H9 (cell line): Measurements from ENCODE around the gene ABR. TPM values are rescaled to one million over a fixed set of nuclear protein-coding genes. Genes with fewer than 3 reads are reported as not detected.

Experiments
- DNase-seq: peaks from one replicate; pipeline ENCODE4 v3.0.0-alpha.2; 2017
- H2AFZ ChIP-seq: one replicate; pipeline ENCODE4 v1.6.1; 2013; ENCODE audit warnings: mild to moderate bottlenecking, low read length, control low read depth, moderate library complexity
- H2AK5ac ChIP-seq: 2 replicates; pipeline ENCODE4 v1.6.1; 2013; ENCODE audit warnings: low read length, control low read depth, mixed read lengths; ENCODE audit not compliant: insufficient read length
- H2BK120ac ChIP-seq: one replicate; pipeline ENCODE4 v1.6.1; 2013; ENCODE audit warnings: low read depth, mild to moderate bottlenecking, low read length, control low read depth, inconsistent platforms; ENCODE audit not compliant: poor library complexity, severe bottlenecking
- H2BK12ac ChIP-seq: 2 replicates; pipeline ENCODE4 v1.6.1; 2013; ENCODE audit warnings: low read length, control low read depth, mixed read lengths, low read depth; ENCODE audit not compliant: insufficient read length
- H2BK15ac ChIP-seq: 2 replicates; pipeline ENCODE4 v1.6.1; 2013; ENCODE audit warnings: low read depth, low read length, control low read depth
- H2BK20ac ChIP-seq: one replicate; pipeline ENCODE4 v1.6.1; 2013; ENCODE audit warnings: low read depth, mild to moderate bottlenecking, low read length, control low read depth, inconsistent platforms; ENCODE audit not compliant: poor library complexity, severe bottlenecking
- H2BK5ac ChIP-seq: 2 replicates; pipeline ENCODE4 v1.6.1; 2013; ENCODE audit warnings: low read length, control low read depth, mixed read lengths; ENCODE audit not compliant: insufficient read length
- H3K14ac ChIP-seq: 2 replicates; pipeline ENCODE4 v1.6.1; 2013; ENCODE audit warnings: low read length, control low read depth; ENCODE audit not compliant: insufficient read depth
- H3K18ac ChIP-seq: 2 replicates; pipeline ENCODE4 v1.6.1; 2013; ENCODE audit warnings: low read depth, mild to moderate bottlenecking, mixed read lengths, low read length, control low read depth; ENCODE audit not compliant: insufficient read length
- H3K23ac ChIP-seq: 2 replicates; pipeline ENCODE4 v1.6.1; 2013; ENCODE audit warnings: low read length, control low read depth, mixed read lengths, low read depth; ENCODE audit not compliant: insufficient read length
- H3K23me2 ChIP-seq: 2 replicates; pipeline ENCODE4 v1.6.1; 2013; ENCODE audit warnings: low read depth, mild to moderate bottlenecking, mixed read lengths, low read length, control low read depth; ENCODE audit not compliant: insufficient read length, poor library complexity, severe bottlenecking
- H3K27ac ChIP-seq: 2 replicates; pipeline ENCODE4 v1.5.1; 2013; ENCODE audit warnings: low read length, control low read depth, mixed read lengths, low read depth; ENCODE audit not compliant: insufficient read length
- H3K27me3 ChIP-seq: 2 replicates; pipeline ENCODE4 v1.6.1; 2013; ENCODE audit warnings: low read length, control low read depth, inconsistent platforms; ENCODE audit not compliant: insufficient read depth
- H3K4ac ChIP-seq: 2 replicates; pipeline ENCODE4 v1.6.1; 2013; ENCODE audit warnings: low read depth, mild to moderate bottlenecking, control low read depth, inconsistent platforms, low read length, moderate library complexity
- H3K4me1 ChIP-seq: 2 replicates; pipeline ENCODE4 v1.6.1; 2013; ENCODE audit warnings: low read length, control low read depth, inconsistent platforms; ENCODE audit not compliant: insufficient read depth
- H3K4me2 ChIP-seq: 2 replicates; pipeline ENCODE4 v1.6.1; 2013; ENCODE audit warnings: low read length, control low read depth, mixed read lengths; ENCODE audit not compliant: insufficient read length, insufficient read depth
- H3K56ac ChIP-seq: 2 replicates; pipeline ENCODE4 v1.6.1; 2013; ENCODE audit warnings: low read depth, mild to moderate bottlenecking, mixed read lengths, low read length, control low read depth; ENCODE audit not compliant: insufficient read length
- H3K79me1 ChIP-seq: 2 replicates; pipeline ENCODE4 v1.6.1; 2013; ENCODE audit warnings: low read depth, mild to moderate bottlenecking, moderate library complexity, low read length, control low read depth, inconsistent platforms; ENCODE audit not compliant: insufficient read depth, poor library complexity, severe bottlenecking
- H3K79me2 ChIP-seq: 2 replicates; pipeline ENCODE4 v1.6.1; 2013; ENCODE audit warnings: low read length, control low read depth, inconsistent platforms; ENCODE audit not compliant: insufficient read depth
- H3K9ac ChIP-seq: 2 replicates; pipeline ENCODE4 v1.6.1; 2013; ENCODE audit warnings: low read length, control low read depth, mixed read lengths; ENCODE audit not compliant: insufficient read length; ENCODE audit errors: extremely low read depth
- H3K9me3 ChIP-seq: one replicate; pipeline ENCODE4 v1.6.1; 2013; ENCODE audit warnings: low read depth, low read length, inconsistent platforms; ENCODE audit not compliant: control insufficient read depth
- H3T11ph ChIP-seq: one replicate; pipeline ENCODE4 v1.6.1; 2013; ENCODE audit warnings: mild to moderate bottlenecking, low read length, control low read depth, inconsistent platforms
- H4K20me1 ChIP-seq: one replicate; pipeline ENCODE4 v1.6.1; 2013; ENCODE audit not compliant: control insufficient read depth, insufficient read length, insufficient read depth
- H4K5ac ChIP-seq: 2 replicates; pipeline ENCODE4 v1.6.1; 2013; ENCODE audit warnings: low read depth, mild to moderate bottlenecking, mixed read lengths, low read length, control low read depth; ENCODE audit not compliant: insufficient read length
- H4K8ac ChIP-seq: replicated peaks from 2 replicates; pipeline ENCODE4 v1.6.1; 2013; ENCODE audit warnings: low read length, control low read depth, mixed read lengths, low read depth; ENCODE audit not compliant: insufficient read length
- H4K91ac ChIP-seq: 2 replicates; pipeline ENCODE4 v1.6.1; 2013; ENCODE audit warnings: low read depth, mild to moderate bottlenecking, moderate library complexity, mixed read lengths, low read length, control low read depth; ENCODE audit not compliant: insufficient read length
- H3K27ac Mint-ChIP-seq, 3 experiments: 2 replicates in 2 of 3; 3 replicates in 1 of 3; pipeline ENCODE4 v1.8.0; 2020 to 2021; ENCODE audit warnings: mixed read lengths in 3 of 3, mild to moderate bottlenecking in 1 of 3, moderate library complexity in 1 of 3
- H3K27me3 Mint-ChIP-seq: 2 replicates; pipeline ENCODE4 v1.8.0; 2021; ENCODE audit warnings: low read depth, mild to moderate bottlenecking, moderate library complexity, mixed read lengths
- H3K36me3 Mint-ChIP-seq, 3 experiments: 2 replicates in 2 of 3; 3 replicates in 1 of 3; pipeline ENCODE4 v1.8.0; 2020 to 2021; ENCODE audit warnings: low read depth in 3 of 3, mixed read lengths in 3 of 3; ENCODE audit not compliant: insufficient read depth in 1 of 3
- H3K4me1 Mint-ChIP-seq, 2 experiments: 2 replicates each; pipeline ENCODE4 v1.8.0; 2020; ENCODE audit warnings: mixed read lengths in 2 of 2
- H3K4me3 Mint-ChIP-seq, 2 experiments: 2 replicates in 1 of 2; 3 replicates in 1 of 2; pipeline ENCODE4 v1.8.0; 2020 to 2021; ENCODE audit warnings: mild to moderate bottlenecking in 2 of 2, mixed read lengths in 2 of 2, moderate library complexity in 1 of 2
- H3K9me3 Mint-ChIP-seq, 2 experiments: 2 replicates in 1 of 2; 3 replicates in 1 of 2; pipeline ENCODE4 v1.8.0; 2020; ENCODE audit warnings: mild to moderate bottlenecking in 2 of 2, mixed read lengths in 2 of 2, moderate library complexity in 1 of 2
- CTCF ChIP-seq: fragments of 200-600 bp; sonication (generic); conservative IDR thresholded peaks from 3 replicates; pipeline ENCODE4 v1.8.0; 2021; ENCODE audit warnings: antibody characterized with exemption, mild to moderate bottlenecking
- WGBS: extraction: QIAGEN DNeasy Blood & Tissue Kit; methylation state at CpG from one replicate; pipeline ENCODE4 v1.1.7; 2013; ENCODE audit warnings: missing lambda C conversion rate, low lambda C conversion rate, mixed read lengths; ENCODE audit not compliant: insufficient read length; ENCODE audit errors: extremely low coverage; 5-methylcytosine and 5-hydroxymethylcytosine counted together
- total RNA-seq: library from RNA; stranded (reverse); gene quantifications from 2 replicates; pipeline ENCODE4 v1.2.1, GENCODE V29; 2021

The ABR gene
- total RNA-seq, 1 experiment from 2014 or later = 34.7 TPM

DNA sequence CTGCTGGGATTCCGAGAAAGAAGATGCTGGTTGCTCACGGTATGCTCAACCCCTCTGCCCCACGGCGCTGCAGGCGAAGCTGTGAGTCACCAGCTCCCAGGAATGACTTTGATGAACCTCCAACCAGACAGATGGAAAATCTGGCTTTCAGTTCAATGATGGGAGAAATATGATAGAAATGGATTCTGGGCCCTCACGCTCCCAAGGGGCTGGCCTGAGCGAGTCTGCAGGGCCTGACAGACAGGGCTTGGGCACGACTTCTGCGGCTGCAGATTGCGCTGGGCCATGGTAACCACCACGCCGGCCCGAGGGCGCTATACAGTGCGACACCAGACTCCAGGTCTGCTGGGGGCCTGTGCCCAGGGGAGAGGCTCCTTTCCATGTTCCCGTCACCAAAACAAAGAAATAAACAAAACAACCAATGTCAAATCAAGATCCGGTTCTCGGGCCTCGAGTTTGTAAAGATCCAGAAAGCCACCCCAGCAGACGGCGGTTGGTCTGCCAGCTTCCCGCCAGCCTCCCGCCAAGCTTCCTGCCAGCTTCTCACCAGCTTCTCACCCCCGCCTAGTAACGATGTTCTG, 11.1 kb upstream of the ABR start:
- no peaks in the 10 kb centered on the region for H3K9me3 ChIP-seq
- no peak overlapping the region for H3T11ph ChIP-seq
- H3K56ac ChIP-seq = no peak overlapping the region
- no peak overlapping the region for H3K4ac ChIP-seq
- no peak overlapping the region for H2BK5ac ChIP-seq
- no peak overlapping the region for H3K14ac ChIP-seq
- no peak overlapping the region for H3K9ac ChIP-seq
- H4K20me1 ChIP-seq = no peaks in the 10 kb centered on the region
- H4K91ac ChIP-seq = no peak overlapping the region
- Mint-ChIP-seq H3K36me3 (no peaks in the 10 kb centered on the region), H3K4me3 (no peak overlapping the region), H3K27me3 (peaks cover 29% of the 10 kb centered on the region), H3K4me1 (peaks cover 7 to 15% of the 10 kb centered on the region in 2 experiments), H3K27ac (no peak overlapping the region), H3K9me3 (no peaks in the 10 kb centered on the region)
- TF ChIP-seq CTCF = no peak
- no CpG with 5 or more reads among the region's 25 CpGs for WGBS
- DNase-seq = no peak
- H3K79me2 ChIP-seq = no peaks in the 10 kb centered on the region
- H3K23ac ChIP-seq = no peak overlapping the region
- no peaks in the 10 kb centered on the region for H3K23me2 ChIP-seq
- no peaks in the 10 kb centered on the region for H3K27me3 ChIP-seq
- no peak overlapping the region for H2BK15ac ChIP-seq
- H3K4me2 ChIP-seq = no peak overlapping the region
- H3K27ac ChIP-seq = no peak overlapping the region
- H3K79me1 ChIP-seq = no peaks in the 10 kb centered on the region
- H4K5ac ChIP-seq = no peak overlapping the region
- H3K18ac ChIP-seq = no peak overlapping the region
- H2BK12ac ChIP-seq = no peak overlapping the region
- no peak overlapping the region for H2AFZ ChIP-seq
- no peak overlapping the region for H2BK120ac ChIP-seq
- H2AK5ac ChIP-seq = no peak overlapping the region
- H3K4me1 ChIP-seq = no peaks in the 10 kb centered on the region
- H4K8ac ChIP-seq = no peak overlapping the region
- no peak overlapping the region for H2BK20ac ChIP-seq
